Mesothelial cell of epicardium (in vitro differentiated cells): ENCODE data around the gene CHAF1B. TPM values are rescaled to one million over a fixed set of nuclear protein-coding genes. Genes with fewer than 3 reads are reported as not detected.
"Not testable (repeated sequence)": the region's sequence is repeated elsewhere in the genome, so short reads cannot be mapped to it uniquely, and the experiment has no call there.

Experiments used
- DNase-seq, 2 experiments: peaks; one replicate each; pipeline ENCODE4 v3.0.0; 2021; ENCODE audit warnings: low spot score in 2 of 2; ENCODE audit not compliant: unreplicated experiment in 2 of 2
- H3K27ac Mint-ChIP-seq: 2 replicates; pipeline ENCODE4 v1.8.0; 2021; ENCODE audit warnings: mixed read lengths
- H3K27me3 Mint-ChIP-seq: 2 replicates; pipeline ENCODE4 v1.8.0; 2021; ENCODE audit warnings: low read depth, mixed read lengths
- H3K36me3 Mint-ChIP-seq: 2 replicates; pipeline ENCODE4 v1.8.0; 2021; ENCODE audit warnings: mixed read lengths
- H3K4me1 Mint-ChIP-seq: 2 replicates; pipeline ENCODE4 v1.8.0; 2021; ENCODE audit warnings: mixed read lengths
- H3K4me3 Mint-ChIP-seq: 2 replicates; pipeline ENCODE4 v1.8.0; 2021; ENCODE audit warnings: mild to moderate bottlenecking, moderate library complexity, mixed read lengths
- H3K9me3 Mint-ChIP-seq: 2 replicates; pipeline ENCODE4 v1.8.0; 2021; ENCODE audit warnings: mixed read lengths
- CTCF ChIP-seq: fragments of 200-600 bp; sonication (generic); IDR thresholded peaks from one replicate; pipeline ENCODE4 v1.5.0; 2021; ENCODE audit warnings: antibody characterized with exemption; ENCODE audit not compliant: unreplicated experiment
- total RNA-seq: library from RNA; stranded (reverse); gene quantifications from 3 replicates; pipeline ENCODE4 v1.2.1, GENCODE V29; 2021

The CHAF1B gene
- total RNA-seq = 8.2 to 10.3 TPM (median 9.2 TPM) in 3 replicates

GRCh38 chr21:36385233-36386030 lies at the start of gene CHAF1B:
Gene CHAF1B (plus strand): TSS chr21:36385392. CDS start chr21:36386137, 745 bp downstream.
- no peaks in the 10 kb centered on the region for H3K9me3 Mint-ChIP-seq
- H3K4me1 Mint-ChIP-seq = peaks cover 15% of the 10 kb centered on the region
- no peaks in the 10 kb centered on the region for H3K27me3 Mint-ChIP-seq
- H3K27ac Mint-ChIP-seq = no peak within 1 kb of the TSS
- no peak for TF ChIP-seq CTCF
- peaks cover 2% of the 10 kb centered on the region for H3K36me3 Mint-ChIP-seq
- peak within 1 kb of the TSS; percentile 67 for H3K4me3 Mint-ChIP-seq
- peak; percentile 75 to 88 for DNase-seq

GRCh38 chr21:36337099-36337509 lies 48.1 kb upstream of the CHAF1B start:
- no peak for TF ChIP-seq CTCF
- H3K9me3 Mint-ChIP-seq = no peaks in the 10 kb centered on the region
- H3K27me3 Mint-ChIP-seq = no peaks in the 10 kb centered on the region
- no peak for DNase-seq
- H3K36me3 Mint-ChIP-seq = peaks cover 43% of the 10 kb centered on the region
- H3K27ac Mint-ChIP-seq = peak overlapping the region; percentile 53
- no peak overlapping the region for H3K4me3 Mint-ChIP-seq
- H3K4me1 Mint-ChIP-seq = peaks cover 4% of the 10 kb centered on the region

- TF ChIP-seq CTCF = no peak
- Mint-ChIP-seq H3K27me3 (no peaks in the 10 kb centered on the region), H3K9me3 (no peaks in the 10 kb centered on the region), H3K4me3 (no peak overlapping the region), H3K4me1 (no peaks in the 10 kb centered on the region), H3K36me3 (peaks cover 39% of the 10 kb centered on the region), H3K27ac (no peak overlapping the region)
- DNase-seq = no peak
These were observed 46.2 kb upstream of the CHAF1B start for GRCh38 chr21:36338975-36339374.

- not testable (repeated sequence) for H3K27me3 Mint-ChIP-seq, H3K4me3 Mint-ChIP-seq
These were observed 42.6 kb upstream of the CHAF1B start for GRCh38 chr21:36342581-36342980.

GRCh38 chr21:36344931-36345330 lies 40.3 kb upstream of the CHAF1B start:
- no peak for DNase-seq
- TF ChIP-seq CTCF = no peak
- Mint-ChIP-seq H3K4me1 (peaks cover 3% of the 10 kb centered on the region), H3K27me3 (no peaks in the 10 kb centered on the region), H3K9me3 (no peaks in the 10 kb centered on the region), H3K4me3 (no peak overlapping the region), H3K36me3 (peaks cover 31% of the 10 kb centered on the region), H3K27ac (no peak overlapping the region)

More at GRCh38 chr21:36342581-36342980, 42.6 kb upstream of the CHAF1B start:
- DNase-seq, H3K27ac Mint-ChIP-seq, H3K9me3 Mint-ChIP-seq, H3K4me1 Mint-ChIP-seq: not testable (repeated sequence)
- H3K36me3 Mint-ChIP-seq = peaks cover 33% of the 10 kb centered on the region

GRCh38 chr21:36347278-36347961 lies 37.8 kb upstream of the CHAF1B start:
- Mint-ChIP-seq H3K4me3 (no peak overlapping the region), H3K4me1 (peaks cover 6% of the 10 kb centered on the region), H3K9me3 (no peaks in the 10 kb centered on the region), H3K36me3 (peaks cover 32% of the 10 kb centered on the region), H3K27ac (no peak overlapping the region), H3K27me3 (no peaks in the 10 kb centered on the region)
- TF ChIP-seq CTCF = no peak
- no peak for DNase-seq
